Effector memory CD4-positive, alpha-beta T cell (primary cell): ENCODE data around the gene ACP6.

Source experiments
- DNase-seq, 3 donors: peaks; one replicate each; pipeline ENCODE4 v3.0.0-alpha.2; 2020
- H3K27ac ChIP-seq: 2 replicates; pipeline ENCODE4 v1.7.0; 2013; ENCODE audit warnings: mild to moderate bottlenecking, low read length, moderate library complexity; ENCODE audit not compliant: insufficient read depth, poor library complexity, severe bottlenecking
- H3K27me3 ChIP-seq: replicated peaks from 2 replicates; pipeline ENCODE4 v1.7.0; 2013; ENCODE audit warnings: mild to moderate bottlenecking, low read length; ENCODE audit not compliant: insufficient read depth, control insufficient read depth, poor library complexity, severe bottlenecking
- H3K36me3 ChIP-seq: 2 replicates; pipeline ENCODE4 v1.7.0; 2013; ENCODE audit warnings: mild to moderate bottlenecking, low read length, moderate library complexity; ENCODE audit not compliant: control insufficient read depth, insufficient read depth
- H3K4me1 ChIP-seq: 2 replicates; pipeline ENCODE4 v1.7.0; 2013; ENCODE audit warnings: low read length, mild to moderate bottlenecking; ENCODE audit not compliant: control insufficient read depth, insufficient read depth, poor library complexity, severe bottlenecking
- H3K4me3 ChIP-seq: 2 replicates; pipeline ENCODE4 v1.7.0; 2013; ENCODE audit warnings: low read length, low read depth, mild to moderate bottlenecking; ENCODE audit not compliant: insufficient read depth, poor library complexity, severe bottlenecking
- H3K9me3 ChIP-seq: 2 replicates; pipeline ENCODE4 v1.7.0; 2013; ENCODE audit warnings: mild to moderate bottlenecking, low read length, moderate library complexity; ENCODE audit not compliant: control insufficient read depth

Gene ACP6

GRCh38 chr1:147634645-147635044 lies 35.7 kb downstream of the ACP6 start:
- no peak for DNase-seq
- H3K9me3 ChIP-seq, result no peaks in the 10 kb centered on the region
- H3K27ac ChIP-seq, result no peak overlapping the region
- H3K4me3 ChIP-seq, result no peak overlapping the region
- H3K4me1 ChIP-seq, result peaks cover 7% of the 10 kb centered on the region
- no peaks in the 10 kb centered on the region for H3K27me3 ChIP-seq
- no peaks in the 10 kb centered on the region for H3K36me3 ChIP-seq

- Histone ChIP-seq H3K27ac (no peak overlapping the region), H3K36me3 (no peaks in the 10 kb centered on the region), H3K4me3 (no peak overlapping the region), H3K27me3 (no peaks in the 10 kb centered on the region), H3K4me1 (peaks cover 7% of the 10 kb centered on the region), H3K9me3 (no peaks in the 10 kb centered on the region)
- no peak for DNase-seq
Observed at GRCh38 chr1:147633759-147634158, 36.6 kb downstream of the ACP6 start.

GRCh38 chr1:147631839-147632238 lies 38.5 kb downstream of the ACP6 start:
- H3K4me1 ChIP-seq, result peaks cover 10% of the 10 kb centered on the region
- DNase-seq, result no peak
- H3K9me3 ChIP-seq, result no peaks in the 10 kb centered on the region
- H3K27ac ChIP-seq, result no peak overlapping the region
- no peak overlapping the region for H3K4me3 ChIP-seq
- no peaks in the 10 kb centered on the region for H3K36me3 ChIP-seq
- H3K27me3 ChIP-seq, result no peaks in the 10 kb centered on the region

- H3K4me1 ChIP-seq, result peaks cover 10% of the 10 kb centered on the region
- DNase-seq, result no peak
- H3K4me3 ChIP-seq, result no peak overlapping the region
- H3K27me3 ChIP-seq, result no peaks in the 10 kb centered on the region
- H3K9me3 ChIP-seq, result no peaks in the 10 kb centered on the region
- no peaks in the 10 kb centered on the region for H3K36me3 ChIP-seq
- no peak overlapping the region for H3K27ac ChIP-seq
Observed at GRCh38 chr1:147630447-147630846, 39.9 kb downstream of the ACP6 start.

GRCh38 chr1:147630022-147630421 lies 40.3 kb downstream of the ACP6 start:
- H3K27me3 ChIP-seq, result no peaks in the 10 kb centered on the region
- H3K36me3 ChIP-seq, result no peaks in the 10 kb centered on the region
- no peak overlapping the region for H3K27ac ChIP-seq

GRCh38 chr1:147628441-147628840 lies 41.9 kb downstream of the ACP6 start:
- Histone ChIP-seq H3K27ac (no peak overlapping the region), H3K9me3 (no peaks in the 10 kb centered on the region)

More at GRCh38 chr1:147630022-147630421, 40.3 kb downstream of the ACP6 start:
- H3K9me3 ChIP-seq, result no peaks in the 10 kb centered on the region
- no peak overlapping the region for H3K4me3 ChIP-seq
- no peak for DNase-seq
- peaks cover 10% of the 10 kb centered on the region for H3K4me1 ChIP-seq

GRCh38 chr1:147627435-147628110 lies 42.8 kb downstream of the ACP6 start:
- Histone ChIP-seq H3K36me3 (no peaks in the 10 kb centered on the region), H3K27ac (no peak overlapping the region), H3K9me3 (no peaks in the 10 kb centered on the region), H3K4me1 (peaks cover 10% of the 10 kb centered on the region), H3K4me3 (no peak overlapping the region), H3K27me3 (no peaks in the 10 kb centered on the region)
- DNase-seq, result peak; percentile 8 to 34 (median 15)

More at GRCh38 chr1:147628441-147628840, 41.9 kb downstream of the ACP6 start:
- DNase-seq, result no peak
- Histone ChIP-seq H3K36me3 (no peaks in the 10 kb centered on the region), H3K4me1 (peaks cover 10% of the 10 kb centered on the region), H3K4me3 (no peak overlapping the region), H3K27me3 (no peaks in the 10 kb centered on the region)

- Histone ChIP-seq H3K9me3 (no peaks in the 10 kb centered on the region), H3K36me3 (peaks cover 3% of the 10 kb centered on the region), H3K4me1 (peaks cover 10% of the 10 kb centered on the region)
Observed at GRCh38 chr1:147626739-147627138, 43.6 kb downstream of the ACP6 start.

GRCh38 chr1:147626291-147626690 lies 44.0 kb downstream of the ACP6 start:
- Histone ChIP-seq H3K9me3 (no peaks in the 10 kb centered on the region), H3K4me1 (peaks cover 10% of the 10 kb centered on the region), H3K36me3 (peaks cover 5% of the 10 kb centered on the region), H3K27me3 (no peaks in the 10 kb centered on the region), H3K27ac (no peak overlapping the region), H3K4me3 (no peak overlapping the region)
- DNase-seq, result no peak

More at GRCh38 chr1:147626739-147627138, 43.6 kb downstream of the ACP6 start:
- H3K4me3 ChIP-seq, result no peak overlapping the region
- no peak for DNase-seq
- no peak overlapping the region for H3K27ac ChIP-seq
- H3K27me3 ChIP-seq, result no peaks in the 10 kb centered on the region

- Histone ChIP-seq H3K27ac (no peak overlapping the region), H3K4me1 (peaks cover 9% of the 10 kb centered on the region), H3K27me3 (no peaks in the 10 kb centered on the region), H3K9me3 (no peaks in the 10 kb centered on the region), H3K36me3 (peaks cover 9% of the 10 kb centered on the region), H3K4me3 (no peak overlapping the region)
- no peak for DNase-seq
Observed at GRCh38 chr1:147625362-147625995, 44.8 kb downstream of the ACP6 start.
